Endothelial cell of umbilical vein (primary cell): Measurements from ENCODE around the gene CS.

Experiments used
- MAX ChIP-seq: IDR thresholded peaks from 2 replicates; pipeline ENCODE4 v1.6.1; 2011; ENCODE audit not compliant: insufficient read depth, insufficient read length
- MYC ChIP-seq: IDR thresholded peaks from one replicate; pipeline ENCODE4 v1.6.1; 2011; ENCODE audit warnings: mild to moderate bottlenecking, low read depth, low read length

- no peak for TF ChIP-seq MAX
- no peak for TF ChIP-seq MYC
These were observed 17.6 kb downstream of the CS start for GRCh38 chr12:56282579-56282978.
